Medulla oblongata (tissue), 1 donor: Measurements from ENCODE around the gene USP12.
"Not testable (repeated sequence)": the region's sequence is repeated elsewhere in the genome, so short reads cannot be mapped to it uniquely, and the experiment has no call there.

Experiments used
- DNase-seq: peaks from one replicate; pipeline ENCODE4 v3.0.0-alpha.2; 2015; ENCODE audit errors: extremely low spot score

The USP12 gene

GRCh38 chr13:27123445-27123844, 48.2 kb downstream of the USP12 start:
- not testable (repeated sequence) for DNase-seq

GRCh38 chr13:27122036-27122435, 49.6 kb downstream of the USP12 start:
- no peak for DNase-seq

- no peak for DNase-seq
These were observed 50.8 kb downstream of the USP12 start for GRCh38 chr13:27120811-27121210.

- no peak for DNase-seq
These were observed 51.6 kb downstream of the USP12 start for GRCh38 chr13:27120011-27120410.

GRCh38 chr13:27118428-27119054, 53.1 kb downstream of the USP12 start:
- DNase-seq = no peak

GRCh38 chr13:27117952-27118351, 53.7 kb downstream of the USP12 start:
- no peak for DNase-seq

- no peak for DNase-seq
These were observed 54.5 kb downstream of the USP12 start for GRCh38 chr13:27117158-27117557.

GRCh38 chr13:27113436-27113835, 58.2 kb downstream of the USP12 start:
- no peak for DNase-seq

GRCh38 chr13:27112006-27112405, 59.6 kb downstream of the USP12 start:
- no peak for DNase-seq

- DNase-seq = no peak
These were observed 61.4 kb downstream of the USP12 start for GRCh38 chr13:27110056-27110746.

GRCh38 chr13:27106144-27106543, 65.5 kb downstream of the USP12 start:
- no peak for DNase-seq

- no peak for DNase-seq
These were observed 67.0 kb downstream of the USP12 start for GRCh38 chr13:27104606-27105005.

GRCh38 chr13:27101847-27102246, 69.8 kb downstream of the USP12 start:
- DNase-seq = no peak

- no peak for DNase-seq
These were observed 70.3 kb downstream of the USP12 start for GRCh38 chr13:27101289-27101688.

- DNase-seq = no peak
These were observed 73.9 kb downstream of the USP12 start for GRCh38 chr13:27097691-27098090.

GRCh38 chr13:27091451-27091850, 80.2 kb downstream of the USP12 start:
- no peak for DNase-seq

- DNase-seq = peak; percentile 23
These were observed 83.0 kb downstream of the USP12 start for GRCh38 chr13:27088619-27089018.

GRCh38 chr13:27086599-27087265, 84.9 kb downstream of the USP12 start:
- DNase-seq = no peak

GRCh38 chr13:27083183-27083582, 88.4 kb downstream of the USP12 start:
- no peak for DNase-seq

- DNase-seq = no peak
These were observed 89.5 kb downstream of the USP12 start for GRCh38 chr13:27081893-27082679.

- no peak for DNase-seq
These were observed 91.3 kb downstream of the USP12 start for GRCh38 chr13:27080018-27080948.
